ENCODE data around the gene EN2.

DNA sequence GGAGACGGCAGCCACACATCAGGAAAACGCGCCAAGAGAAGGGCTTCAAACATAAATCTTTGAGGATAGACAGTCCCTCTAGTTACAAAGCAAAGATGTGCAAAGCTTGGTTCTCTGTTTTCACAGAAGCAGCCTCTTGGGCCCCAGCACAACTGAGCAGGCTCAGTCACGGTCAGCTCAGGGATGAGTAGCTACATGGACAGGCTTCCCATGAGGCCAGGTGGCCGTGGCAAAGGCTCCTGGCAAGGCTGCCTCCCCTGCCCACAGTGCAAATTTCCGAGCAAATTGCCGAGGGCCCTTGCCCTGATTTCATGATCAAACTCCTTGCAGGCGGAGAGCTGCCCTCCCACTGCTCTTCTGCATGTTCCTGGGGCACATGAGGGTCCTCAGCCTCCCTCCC is 37.8 kb upstream of the EN2 start:
- no peak for TF ChIP-seq EZH2 (IDR thresholded peaks at IDR 0.05; ENCODE audit: insufficient read depth, poor library complexity, severe bottlenecking)
- TF ChIP-seq EZH2phosphoT487 (IDR thresholded peaks at IDR 0.05; ENCODE audit: insufficient read depth, low read depth) = no peak

Measured in GM23248 (cell line).